ENCODE data around the gene HSD17B14.
"Not testable (repeated sequence)": the region's sequence is repeated elsewhere in the genome, so short reads cannot be mapped to it uniquely, and the experiment has no call there.

HSD17B14 gene

GRCh38 chr19:48836089-48837017, at the start of gene HSD17B14:
TSS of gene HSD17B14 (minus strand) at chr19:48836491. CDS start at chr19:48836411, 80 bp downstream.
- Histone ChIP-seq H3K4me3 (ENCODE audit: low read length) (peak within 1 kb of the TSS; percentile 56), H3K9ac (ENCODE audit: low read length) (no peak within 1 kb of the TSS), H3K27ac (ENCODE audit: low read depth, low read length) (peak within 1 kb of the TSS; percentile 45), H3K4me1 (ENCODE audit: control insufficient read depth, insufficient read depth, low read length) (peaks cover 3% of the 10 kb centered on the region), H3K36me3 (ENCODE audit: control insufficient read depth, insufficient read depth, low read length) (no peaks in the 10 kb centered on the region), H3K27me3 (ENCODE audit: control insufficient read depth, insufficient read depth, low read length) (no peaks in the 10 kb centered on the region)

DNA sequence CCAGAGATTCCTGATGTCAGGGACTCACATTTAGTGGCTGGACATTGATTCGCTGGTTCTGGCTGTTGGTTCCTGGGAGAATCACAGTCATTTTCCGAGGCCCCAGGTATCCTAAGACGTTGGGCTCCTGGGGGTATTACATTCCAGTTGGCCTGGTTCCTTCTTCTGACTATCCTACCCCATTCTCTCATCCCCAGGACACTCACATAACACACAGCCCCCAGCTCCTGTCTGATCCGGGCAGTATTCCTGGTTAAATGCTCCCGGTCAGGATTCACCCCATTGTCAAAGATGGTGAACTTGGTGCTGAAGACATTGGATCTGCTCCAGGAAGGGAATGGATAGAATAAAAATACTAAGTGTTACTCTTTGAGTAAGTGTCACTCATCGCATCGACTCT, 47.4 kb upstream of the HSD17B14 start:
- Histone ChIP-seq H3K36me3 (ENCODE audit: control insufficient read depth, insufficient read depth, low read length) (no peaks in the 10 kb centered on the region), H3K27me3 (ENCODE audit: control insufficient read depth, insufficient read depth, low read length) (no peaks in the 10 kb centered on the region), H3K4me3 (ENCODE audit: low read length) (no peak overlapping the region), H3K4me1 (ENCODE audit: control insufficient read depth, insufficient read depth, low read length) (no peaks in the 10 kb centered on the region), H3K9ac (ENCODE audit: low read length) (no peak overlapping the region), H3K27ac (ENCODE audit: low read depth, low read length) (no peak overlapping the region)

DNA sequence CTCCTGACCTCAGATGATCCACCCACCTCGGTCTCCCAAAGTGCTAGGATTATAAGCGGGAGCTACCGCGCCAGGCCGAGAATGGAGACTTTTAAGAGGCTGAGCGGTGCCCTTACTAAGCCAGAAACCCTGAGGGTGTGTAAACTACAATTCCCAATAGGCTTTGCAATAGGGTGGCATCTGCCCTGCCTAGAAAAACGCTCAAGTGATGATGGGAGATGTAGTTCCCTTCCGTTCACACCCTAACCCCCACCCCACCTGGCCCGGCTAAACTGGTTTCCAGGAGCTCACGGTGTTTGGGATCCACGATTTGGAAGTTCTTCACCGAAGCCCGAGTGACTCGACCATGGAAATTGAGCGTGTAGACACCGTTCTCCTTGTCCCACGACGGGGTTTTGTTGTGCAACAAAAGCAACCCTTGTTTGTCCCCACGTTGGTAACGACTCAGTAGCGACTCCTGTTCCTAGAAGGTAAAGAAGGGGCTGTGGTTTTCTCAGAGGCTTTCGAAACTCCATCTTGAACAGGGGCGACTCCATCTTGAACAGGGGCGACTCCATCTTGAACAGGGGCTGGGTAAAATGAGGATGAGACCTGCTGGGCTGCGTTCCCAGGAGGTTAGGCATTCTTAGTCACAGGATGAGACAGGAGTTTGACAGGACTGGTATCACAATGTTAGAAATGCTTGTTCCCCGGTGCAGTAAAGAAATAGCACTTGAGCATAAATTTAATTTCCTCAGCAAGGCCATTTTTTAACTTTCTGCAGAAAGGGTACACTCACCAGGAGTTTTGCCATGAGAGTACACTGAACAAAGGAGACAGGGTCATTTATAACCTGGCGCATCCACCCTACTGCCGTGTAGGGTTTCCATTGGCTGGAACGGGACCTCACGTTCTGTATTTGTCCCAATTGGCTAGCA, 45.7 kb upstream of the HSD17B14 start:
- Histone ChIP-seq H3K4me3 (ENCODE audit: low read length) (no peak overlapping the region), H3K27me3 (ENCODE audit: control insufficient read depth, insufficient read depth, low read length) (no peaks in the 10 kb centered on the region), H3K9ac (ENCODE audit: low read length) (no peak overlapping the region), H3K36me3 (ENCODE audit: control insufficient read depth, insufficient read depth, low read length) (no peaks in the 10 kb centered on the region), H3K27ac (ENCODE audit: low read depth, low read length) (no peak overlapping the region), H3K4me1 (ENCODE audit: control insufficient read depth, insufficient read depth, low read length) (no peaks in the 10 kb centered on the region)

DNA sequence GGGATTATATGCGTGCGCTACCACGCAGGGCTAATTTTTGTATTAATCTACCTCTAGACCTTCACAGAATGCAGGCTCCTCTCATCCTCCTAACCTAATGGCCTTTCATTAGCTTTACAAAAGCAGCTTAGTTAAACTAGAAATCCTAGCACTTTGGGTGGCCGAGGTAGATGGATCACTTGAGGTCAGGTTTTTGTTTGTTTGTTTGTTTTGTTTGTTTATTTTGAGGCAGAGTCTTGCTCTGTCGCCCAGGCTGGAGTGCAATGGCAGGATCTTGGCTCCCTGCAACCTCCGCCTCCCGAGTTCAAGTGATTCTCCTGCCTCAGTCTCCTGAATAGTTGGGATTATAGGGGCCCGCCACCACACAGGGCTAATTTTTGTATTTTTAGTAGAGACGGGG, 43.4 kb upstream of the HSD17B14 start:
- H3K27ac ChIP-seq (ENCODE audit: low read depth, low read length); H3K4me3 ChIP-seq (ENCODE audit: low read length); H3K4me1 ChIP-seq (ENCODE audit: control insufficient read depth, insufficient read depth, low read length); H3K9ac ChIP-seq (ENCODE audit: low read length); H3K27me3 ChIP-seq (ENCODE audit: control insufficient read depth, insufficient read depth, low read length); H3K36me3 ChIP-seq (ENCODE audit: control insufficient read depth, insufficient read depth, low read length): not testable (repeated sequence)

GRCh38 chr19:48879025-48879637, 42.8 kb upstream of the HSD17B14 start:
- H3K4me3 ChIP-seq (ENCODE audit: low read length), result no peak overlapping the region
- no peak overlapping the region for H3K9ac ChIP-seq (ENCODE audit: low read length)
- peaks cover 12% of the 10 kb centered on the region for H3K36me3 ChIP-seq (ENCODE audit: control insufficient read depth, insufficient read depth, low read length)
- H3K4me1 ChIP-seq (ENCODE audit: control insufficient read depth, insufficient read depth, low read length), result peaks cover 2% of the 10 kb centered on the region
- H3K27me3 ChIP-seq (ENCODE audit: control insufficient read depth, insufficient read depth, low read length), result no peaks in the 10 kb centered on the region
- no peak overlapping the region for H3K27ac ChIP-seq (ENCODE audit: low read depth, low read length)

- Histone ChIP-seq H3K4me3 (ENCODE audit: low read length) (no peak overlapping the region), H3K36me3 (ENCODE audit: control insufficient read depth, insufficient read depth, low read length) (peaks cover 19% of the 10 kb centered on the region), H3K27me3 (ENCODE audit: control insufficient read depth, insufficient read depth, low read length) (no peaks in the 10 kb centered on the region), H3K9ac (ENCODE audit: low read length) (no peak overlapping the region), H3K27ac (ENCODE audit: low read depth, low read length) (no peak overlapping the region), H3K4me1 (ENCODE audit: control insufficient read depth, insufficient read depth, low read length) (peaks cover 4% of the 10 kb centered on the region)
These were observed 42.1 kb upstream of the HSD17B14 start for GRCh38 chr19:48878196-48879024.

GRCh38 chr19:48877855-48878195, 41.5 kb upstream of the HSD17B14 start:
- Histone ChIP-seq H3K27ac (ENCODE audit: low read depth, low read length) (no peak overlapping the region), H3K4me1 (ENCODE audit: control insufficient read depth, insufficient read depth, low read length) (peaks cover 4% of the 10 kb centered on the region), H3K27me3 (ENCODE audit: control insufficient read depth, insufficient read depth, low read length) (no peaks in the 10 kb centered on the region)

DNA sequence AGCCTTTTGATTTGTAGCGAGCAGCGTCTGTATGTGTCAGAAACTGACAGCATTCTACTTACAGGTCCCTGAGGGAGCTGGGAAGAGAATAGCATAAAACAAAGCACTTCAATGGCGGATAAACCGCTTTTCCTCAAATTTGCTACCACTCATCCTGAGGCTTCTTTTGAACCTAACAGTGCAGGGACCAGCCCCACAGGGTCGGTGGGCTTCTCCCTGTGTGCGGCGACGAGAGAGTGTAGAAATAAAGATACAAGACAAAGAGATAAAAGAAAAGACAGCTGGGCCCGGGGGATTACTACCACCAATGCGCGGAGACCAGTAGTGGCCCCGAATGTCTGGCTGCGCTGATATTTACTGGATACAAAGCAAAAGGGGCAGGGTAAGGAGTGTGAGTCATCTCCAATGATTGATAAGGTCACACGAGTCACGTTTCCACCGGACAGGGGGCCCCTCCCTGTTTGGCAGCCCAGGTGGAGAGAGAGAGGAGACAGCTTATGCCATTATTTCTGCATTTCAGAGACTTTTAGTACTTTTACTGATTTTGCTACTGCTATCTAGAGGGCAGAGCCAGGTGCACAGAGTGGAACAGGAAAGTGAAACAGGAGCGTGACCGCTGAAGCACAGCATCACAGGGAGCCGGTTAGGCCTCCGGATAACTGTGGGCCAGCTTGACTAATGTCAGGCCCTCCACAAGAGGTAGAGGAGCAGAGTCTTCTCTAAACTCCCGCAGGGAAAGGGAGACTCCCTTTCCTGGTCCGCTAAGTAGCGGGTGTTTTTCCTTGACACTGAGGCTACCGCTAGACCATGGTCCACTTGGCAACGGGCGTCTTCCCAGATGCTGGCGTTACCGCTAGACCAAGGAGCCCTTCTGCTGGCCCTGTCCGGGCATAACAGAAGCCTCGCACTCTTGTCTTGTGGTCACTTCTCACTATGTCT, 40.0 kb upstream of the HSD17B14 start:
- not testable (repeated sequence) for H3K4me1 ChIP-seq (ENCODE audit: control insufficient read depth, insufficient read depth, low read length); H3K9ac ChIP-seq (ENCODE audit: low read length); H3K27me3 ChIP-seq (ENCODE audit: control insufficient read depth, insufficient read depth, low read length)
- peak overlapping the region; percentile 94 for H3K27ac ChIP-seq (ENCODE audit: low read depth, low read length)
- H3K36me3 ChIP-seq (ENCODE audit: control insufficient read depth, insufficient read depth, low read length), result peaks cover 20% of the 10 kb centered on the region
- H3K4me3 ChIP-seq (ENCODE audit: low read length), result peak overlapping the region; percentile 72

More at GRCh38 chr19:48877855-48878195, 41.5 kb upstream of the HSD17B14 start:
- H3K4me3 ChIP-seq (ENCODE audit: low read length), result no peak overlapping the region
- H3K9ac ChIP-seq (ENCODE audit: low read length), result no peak overlapping the region
- peaks cover 20% of the 10 kb centered on the region for H3K36me3 ChIP-seq (ENCODE audit: control insufficient read depth, insufficient read depth, low read length)

- peak overlapping the region; percentile 72 for H3K4me3 ChIP-seq (ENCODE audit: low read length)
- H3K36me3 ChIP-seq (ENCODE audit: control insufficient read depth, insufficient read depth, low read length), result peaks cover 20% of the 10 kb centered on the region
- peaks cover 4% of the 10 kb centered on the region for H3K4me1 ChIP-seq (ENCODE audit: control insufficient read depth, insufficient read depth, low read length)
- H3K27ac ChIP-seq (ENCODE audit: low read depth, low read length), result peak overlapping the region; percentile 94
- H3K9ac ChIP-seq (ENCODE audit: low read length), result peak overlapping the region; percentile 7
- H3K27me3 ChIP-seq (ENCODE audit: control insufficient read depth, insufficient read depth, low read length), result no peaks in the 10 kb centered on the region
These were observed 38.2 kb upstream of the HSD17B14 start for GRCh38 chr19:48874303-48875135.

DNA sequence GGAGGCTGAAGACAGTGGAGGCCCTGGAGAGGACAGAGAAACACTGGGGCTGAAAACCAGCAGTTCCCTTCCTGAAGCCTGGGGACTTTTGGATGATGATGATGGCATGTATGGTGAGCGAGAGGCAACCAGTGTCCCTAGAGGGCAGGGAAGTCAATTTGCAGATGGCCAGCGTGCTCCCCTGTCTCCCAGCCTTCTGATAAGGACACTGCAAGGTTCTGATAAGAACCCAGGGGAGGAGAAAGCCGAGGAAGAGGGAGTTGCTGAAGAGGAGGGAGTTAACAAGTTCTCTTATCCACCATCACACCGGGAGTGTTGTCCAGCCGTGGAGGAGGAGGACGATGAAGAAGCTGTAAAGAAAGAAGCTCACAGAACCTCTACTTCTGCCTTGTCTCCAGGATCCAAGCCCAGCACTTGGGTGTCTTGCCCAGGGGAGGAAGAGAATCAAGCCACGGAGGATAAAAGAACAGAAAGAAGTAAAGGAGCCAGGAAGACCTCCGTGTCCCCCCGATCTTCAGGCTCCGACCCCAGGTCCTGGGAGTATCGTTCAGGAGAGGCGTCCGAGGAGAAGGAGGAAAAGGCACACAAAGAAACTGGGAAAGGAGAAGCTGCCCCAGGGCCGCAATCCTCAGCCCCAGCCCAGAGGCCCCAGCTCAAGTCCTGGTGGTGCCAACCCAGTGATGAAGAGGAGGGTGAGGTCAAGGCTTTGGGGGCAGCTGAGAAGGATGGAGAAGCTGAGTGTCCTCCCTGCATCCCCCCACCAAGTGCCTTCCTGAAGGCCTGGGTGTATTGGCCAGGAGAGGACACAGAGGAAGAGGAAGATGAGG, 37.4 kb upstream of the HSD17B14 start:
- H3K36me3 ChIP-seq (ENCODE audit: control insufficient read depth, insufficient read depth, low read length), result peaks cover 20% of the 10 kb centered on the region
- peak overlapping the region; percentile 94 for H3K27ac ChIP-seq (ENCODE audit: low read depth, low read length)
- H3K9ac ChIP-seq (ENCODE audit: low read length), result peak overlapping the region; percentile 25
- H3K4me1 ChIP-seq (ENCODE audit: control insufficient read depth, insufficient read depth, low read length), result peaks cover 7% of the 10 kb centered on the region
- H3K27me3 ChIP-seq (ENCODE audit: control insufficient read depth, insufficient read depth, low read length), result no peaks in the 10 kb centered on the region
- peak overlapping the region; percentile 72 for H3K4me3 ChIP-seq (ENCODE audit: low read length)

Data from rectal smooth muscle tissue (tissue), 1 donor.